Lung microvascular endothelial cell (primary cell): ENCODE data around the gene MYOM3. TPM values are rescaled to one million over a fixed set of nuclear protein-coding genes. Genes with fewer than 3 reads are reported as not detected.

Experiments
- total RNA-seq: library from RNA; depleted of rRNA; stranded (reverse); fragments of >200 nt; gene quantifications from 2 replicates; pipeline ENCODE4 v1.2.1, GENCODE V29; 2014

The MYOM3 gene
- total RNA-seq, 1 donor from 2014 or later, result not detected

Other genes with a start within 250 kb of the MYOM3 start
- 9.4 and 11.7 TPM in 2 replicates for gene FUCA1, start 243.8 kb downstream of the MYOM3 start, total RNA-seq
- gene CNR2, start 198.8 kb downstream of the MYOM3 start, total RNA-seq, result not detected in 2 replicates
- gene PNRC2, start 152.3 kb downstream of the MYOM3 start, total RNA-seq, result 64.9 and 69.0 TPM in 2 replicates
- gene SRSF10, start 131.8 kb downstream of the MYOM3 start, total RNA-seq, result 47.5 and 70.2 TPM in 2 replicates
- gene IL22RA1, start 31.0 kb upstream of the MYOM3 start, total RNA-seq, result not detected in 2 replicates
- gene IFNLR1, start 75.2 kb upstream of the MYOM3 start, total RNA-seq, result under 0.01 TPM in 1 of 2 replicates, not detected in the other
- not detected in 2 replicates for gene GRHL3, start 207.2 kb upstream of the MYOM3 start, total RNA-seq